HepG2 (cell line): ENCODE measurements around the gene DFFA. TPM values are rescaled to one million over a fixed set of nuclear protein-coding genes. Genes with fewer than 3 reads are reported as not detected.

Experiments
- ATAC-seq: fragments of 200-7000 bp; cut with Tn5 transposase; 3 replicates; pipeline ENCODE4 v1.9.1; 2020; ENCODE audit warnings: mild to moderate bottlenecking, moderate library complexity
- BruUV-seq: library from RNA; stranded (reverse); fragments of 400-500 nt; replicated peaks from 2 replicates; lab custom pipeline; 2021; lab: Mats Ljungman, UMichigan
- CTCF ChIA-PET: fragments of 300-600 bp; formaldehyde crosslinking; extraction: SDS; loops from one replicate; lab custom pipeline; 2021; ENCODE audit warnings: low total read pairs, inconsistent platforms, low intra/inter-chr PET ratio; lab: Yijun Ruan, JAX
- POLR2A ChIA-PET: fragments of 350-600 bp; sonication (Branson Sonifier 250); formaldehyde crosslinking; loops from one replicate; lab custom pipeline; 2020; ENCODE audit warnings: antibody characterized with exemption, inconsistent platforms; lab: Yijun Ruan, JAX
- DNase-seq: peaks from one replicate; pipeline ENCODE4 v3.0.0-alpha.2; 2015; ENCODE audit warnings: low spot score
- FAIRE-seq: peaks from 3 replicates; lab custom pipeline; 2011; peaks lifted over from hg19 to GRCh38; lab: Jason Lieb, UNC
- H2AFZ ChIP-seq: one replicate; pipeline ENCODE4 v1.6.1; 2011; ENCODE audit warnings: low read length, inconsistent platforms
- H3K27ac ChIP-seq: fragments of 300-600 bp; 3 replicates; pipeline ENCODE4 v1.8.0; 2011; ENCODE audit warnings: mixed run types, mild to moderate bottlenecking, mixed read lengths, low read length, inconsistent platforms; ENCODE audit not compliant: insufficient read depth; ENCODE audit errors: extremely low read length
- H3K27me3 ChIP-seq, 2 experiments: fragments of 200-600 bp in 1 of 2; 2 replicates in 1 of 2; 3 replicates in 1 of 2; pipeline versions ENCODE4 v1.6.0 to v1.8.0; 2011; ENCODE audit warnings: low read length in 2 of 2, mild to moderate bottlenecking in 2 of 2, moderate library complexity in 2 of 2, inconsistent platforms in 1 of 2; ENCODE audit not compliant: insufficient read depth in 2 of 2, control insufficient read depth in 1 of 2
- H3K36me3 ChIP-seq, 2 experiments: fragments of 200-600 bp in 1 of 2; replicated peaks in 1 of 2; 2 replicates in 1 of 2; 3 replicates in 1 of 2; pipeline versions ENCODE4 v1.5.1 to v1.8.0; 2011; ENCODE audit warnings: low read length in 2 of 2, inconsistent platforms in 1 of 2; ENCODE audit not compliant: insufficient read depth in 2 of 2, control insufficient read depth in 1 of 2
- H3K4me1 ChIP-seq: 2 replicates; pipeline ENCODE4 v1.5.1; 2012; ENCODE audit warnings: low read length, inconsistent platforms; ENCODE audit not compliant: insufficient read depth
- H3K4me2 ChIP-seq: 2 replicates; pipeline ENCODE4 v1.6.0; 2011; ENCODE audit warnings: low read depth, low read length, inconsistent platforms
- H3K4me3 ChIP-seq, 3 experiments: fragments of 200-600 bp in 1 of 3; sonication (generic), shearing (Covaris generic) in 1 of 3; replicated peaks in 1 of 3; 2 replicates each; pipeline ENCODE4 v1.5.1; 2011 to 2016; ENCODE audit warnings: low read length in 3 of 3, inconsistent platforms in 2 of 3, low read depth in 2 of 3, mild to moderate bottlenecking in 2 of 3, control low read depth in 1 of 3, mixed read lengths in 1 of 3; ENCODE audit not compliant: insufficient read depth in 1 of 3
- H3K79me2 ChIP-seq: one replicate; pipeline ENCODE4 v1.6.1; 2011; ENCODE audit warnings: low read length, inconsistent platforms; ENCODE audit not compliant: insufficient read depth
- H3K9ac ChIP-seq: 2 replicates; pipeline ENCODE4 v1.6.0; 2011; ENCODE audit warnings: mild to moderate bottlenecking, low read depth, low read length, inconsistent platforms; ENCODE audit not compliant: insufficient read depth
- H3K9me3 ChIP-seq: 2 replicates; pipeline ENCODE4 v1.5.1; 2012; ENCODE audit warnings: mild to moderate bottlenecking, low read length
- H4K20me1 ChIP-seq: 2 replicates; pipeline ENCODE4 v1.6.0; 2011; ENCODE audit warnings: inconsistent platforms, mild to moderate bottlenecking, low read length, moderate library complexity; ENCODE audit not compliant: insufficient read depth
- CAMTA2 ChIP-seq: sonication (generic); formaldehyde crosslinking; IDR thresholded peaks from 2 replicates; pipeline ENCODE4 v1.4.0; 2020; ENCODE audit warnings: mild to moderate bottlenecking, missing genetic modification reagents, borderline replicate concordance
- CHD2 ChIP-seq: IDR thresholded peaks from 2 replicates; pipeline ENCODE4 v1.6.1; 2011; ENCODE audit warnings: low read depth, low read length, improper control_type of control experiment
- EZH2 ChIP-seq: conservative IDR thresholded peaks from 2 replicates; pipeline ENCODE4 v1.6.1; 2012; ENCODE audit warnings: mild to moderate bottlenecking, low read depth, low read length, moderate library complexity
- FIP1L1 ChIP-seq: fragments of 200-400 bp; formaldehyde crosslinking; IDR thresholded peaks from 2 replicates; pipeline ENCODE4 v1.6.1; 2018; ENCODE audit warnings: low read depth, mild to moderate bottlenecking, low read length, moderate library complexity, borderline replicate concordance; ENCODE audit not compliant: insufficient read depth
- FOXK2 ChIP-seq: fragments of 450-650 bp; IDR thresholded peaks from 2 replicates; pipeline ENCODE4 v1.6.1; 2016
- HNF4A ChIP-seq: sonication (generic); formaldehyde crosslinking; IDR thresholded peaks from 2 replicates; pipeline ENCODE4 v1.4.0; 2020; ENCODE audit warnings: missing genetic modification reagents
- KDM5A ChIP-seq: fragments of 200-600 bp; sonication (generic); IDR thresholded peaks from 2 replicates; pipeline ENCODE4 v1.7.0; 2018; ENCODE audit warnings: antibody characterized with exemption, mild to moderate bottlenecking, low read length, borderline replicate concordance
- MTF2 ChIP-seq: sonication (generic); formaldehyde crosslinking; IDR thresholded peaks from 2 replicates; pipeline ENCODE4 v1.5.0; 2020; ENCODE audit warnings: missing genetic modification reagents, borderline replicate concordance
- SALL1 ChIP-seq: sonication (generic); formaldehyde crosslinking; IDR thresholded peaks from 2 replicates; pipeline ENCODE4 v1.8.0; 2022; ENCODE audit warnings: mild to moderate bottlenecking, missing genetic modification reagents
- WIZ ChIP-seq: sonication (generic); formaldehyde crosslinking; IDR thresholded peaks from 2 replicates; pipeline ENCODE4 v1.5.1; 2020; ENCODE audit warnings: mild to moderate bottlenecking, missing genetic modification reagents
- ZNF12 ChIP-seq: sonication (generic); formaldehyde crosslinking; IDR thresholded peaks from 2 replicates; pipeline ENCODE4 v1.5.0; 2020; ENCODE audit warnings: missing genetic modification reagents
- ZNF17 ChIP-seq: sonication (generic); formaldehyde crosslinking; IDR thresholded peaks from 2 replicates; pipeline ENCODE4 v1.5.0; 2020; ENCODE audit warnings: mild to moderate bottlenecking, missing genetic modification reagents
- ZNF761 ChIP-seq: sonication (generic); formaldehyde crosslinking; conservative IDR thresholded peaks from 2 replicates; pipeline ENCODE4 v1.4.0; 2020; ENCODE audit warnings: mild to moderate bottlenecking, missing genetic modification reagents
- ZNF839 ChIP-seq: sonication (generic); formaldehyde crosslinking; IDR thresholded peaks from 2 replicates; pipeline ENCODE4 v1.4.0; 2020; ENCODE audit warnings: missing genetic modification reagents, mild to moderate bottlenecking, borderline replicate concordance
- WGBS: methylation state at CpG from one replicate; pipeline ENCODE4 v1.1.6; 2017; ENCODE audit warnings: low lambda C conversion rate; 5-methylcytosine and 5-hydroxymethylcytosine counted together
- in situ Hi-C: cut with HindIII; loops from 2 replicates; pipeline ENCODE4 v1.10.0; 2017; ENCODE audit warnings: low pct_unique_long_range_greater_than_20kb; ENCODE audit not compliant: extremely low pct_ligation_motif_present
- intact Hi-C: fragments of 100-400 bp; cut with micrococcal nuclease; formaldehyde crosslinking; loops from one replicate; pipeline ENCODE4 v1.10.0; 2022; ENCODE audit not compliant: unreplicated experiment
- polyA plus RNA-seq, 8 experiments: library from polyadenylated mRNA; depleted of rRNA in 3 of 8; stranded (reverse) in 7 of 8; unstranded in 1 of 8; fragments of >200 nt; fragmentation: Illumina TruSeq in 4 of 8; extraction: Trizol in 4 of 8; gene quantifications; 2 replicates each; pipeline versions ENCODE4 v1.2.1 to v1.2.3, GENCODE V29; 2011 to 2016; ENCODE audit warnings: low read depth in 4 of 8, missing spikeins in 1 of 8, mixed read lengths in 1 of 8; ENCODE audit not compliant: insufficient read depth in 1 of 8
- total RNA-seq, 5 experiments: library from RNA; depleted of rRNA; stranded (reverse); fragments of >200 nt; fragmentation: Illumina TruSeq; extraction: Trizol; gene quantifications; 2 replicates each; pipeline ENCODE4 v1.2.3, GENCODE V29; 2016; ENCODE audit warnings: low read depth in 1 of 5
- TF ChIP-seq, protein P1 (sequence below): sonication (generic); formaldehyde crosslinking; conservative IDR thresholded peaks from 2 replicates; pipeline ENCODE4 v1.8.0; 2022; ENCODE audit warnings: missing genetic modification reagents
- TF ChIP-seq, protein P2 (sequence below): sonication (generic); formaldehyde crosslinking; IDR thresholded peaks from 2 replicates; pipeline ENCODE4 v1.5.1; 2020; ENCODE audit warnings: missing genetic modification reagents, mild to moderate bottlenecking, borderline replicate concordance

The DFFA gene
- total and polyA plus RNA-seq, 2 of the 13 experiments (the other 11 are each of a cell fraction or from before 2014, with no cell fraction given): 16.5 to 33.9 TPM

DNA sequence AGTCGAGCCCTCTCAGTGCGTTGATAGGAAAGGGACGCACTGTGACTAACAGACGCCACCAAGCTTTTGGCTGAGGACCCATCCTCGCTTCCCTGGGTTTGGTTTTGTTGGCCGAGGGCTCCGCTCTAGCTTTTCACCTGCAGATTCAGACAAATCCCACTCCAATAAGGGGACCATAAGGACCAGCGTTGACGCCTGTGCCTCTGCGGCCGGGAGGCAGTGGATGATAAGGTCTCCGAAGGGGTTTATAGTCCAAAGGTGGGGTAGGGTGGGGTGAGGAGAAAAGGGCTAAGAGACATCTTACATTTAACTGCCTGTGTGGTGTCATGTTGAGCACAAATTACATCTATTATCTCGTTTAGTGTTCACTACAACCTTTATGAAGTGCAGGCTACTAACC lies 3.2 kb upstream of the DFFA start:
- H3K27ac ChIP-seq: peak overlapping the region; percentile 71
- H3K79me2 ChIP-seq: peaks cover 51% of the 10 kb centered on the region
- H3K4me1 ChIP-seq: peaks cover 45% of the 10 kb centered on the region
- DNase-seq: no peak
- no peak for ATAC-seq
- H4K20me1 ChIP-seq: no peaks in the 10 kb centered on the region
- CTCF ChIA-PET: interaction anchor here (1.1 kb wide), 1 partner anchor 45 kb away, joined by 3 read pairs; the partner anchor contains the start of gene CENPS
- TF ChIP-seq FOXK2 (no peak), SALL1 (0 out of 2 replicates have a peak, but pooled peaks have one; percentile 5), ZNF761 (CRISPR knock-in tag) (no peak), KDM5A (peak; percentile 31; the same call in 1 of the 2 replicates), CHD2 (no peak), CAMTA2 (CRISPR knock-in tag) (no peak), ZNF12 (0 out of 2 replicates have a peak, but pooled peaks have one; percentile 38), EZH2 (no peak), MTF2 (CRISPR knock-in tag) (no peak), ZNF17 (CRISPR knock-in tag) (no peak), WIZ (CRISPR knock-in tag) (no peak), FIP1L1 (no peak), HNF4A (CRISPR knock-in tag) (0 out of 2 replicates have a peak, but pooled peaks have one; percentile 9), ZNF839 (CRISPR knock-in tag) (no peak)
- TF ChIP-seq, protein P1, sequence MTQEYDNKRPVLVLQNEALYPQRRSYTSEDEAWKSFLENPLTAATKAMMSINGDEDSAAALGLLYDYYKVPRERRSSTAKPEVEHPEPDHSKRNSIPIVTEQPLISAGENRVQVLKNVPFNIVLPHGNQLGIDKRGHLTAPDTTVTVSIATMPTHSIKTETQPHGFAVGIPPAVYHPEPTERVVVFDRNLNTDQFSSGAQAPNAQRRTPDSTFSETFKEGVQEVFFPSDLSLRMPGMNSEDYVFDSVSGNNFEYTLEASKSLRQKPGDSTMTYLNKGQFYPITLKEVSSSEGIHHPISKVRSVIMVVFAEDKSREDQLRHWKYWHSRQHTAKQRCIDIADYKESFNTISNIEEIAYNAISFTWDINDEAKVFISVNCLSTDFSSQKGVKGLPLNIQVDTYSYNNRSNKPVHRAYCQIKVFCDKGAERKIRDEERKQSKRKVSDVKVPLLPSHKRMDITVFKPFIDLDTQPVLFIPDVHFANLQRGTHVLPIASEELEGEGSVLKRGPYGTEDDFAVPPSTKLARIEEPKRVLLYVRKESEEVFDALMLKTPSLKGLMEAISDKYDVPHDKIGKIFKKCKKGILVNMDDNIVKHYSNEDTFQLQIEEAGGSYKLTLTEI (CRISPR knock-in tag): no peak
- TF ChIP-seq, protein P2, sequence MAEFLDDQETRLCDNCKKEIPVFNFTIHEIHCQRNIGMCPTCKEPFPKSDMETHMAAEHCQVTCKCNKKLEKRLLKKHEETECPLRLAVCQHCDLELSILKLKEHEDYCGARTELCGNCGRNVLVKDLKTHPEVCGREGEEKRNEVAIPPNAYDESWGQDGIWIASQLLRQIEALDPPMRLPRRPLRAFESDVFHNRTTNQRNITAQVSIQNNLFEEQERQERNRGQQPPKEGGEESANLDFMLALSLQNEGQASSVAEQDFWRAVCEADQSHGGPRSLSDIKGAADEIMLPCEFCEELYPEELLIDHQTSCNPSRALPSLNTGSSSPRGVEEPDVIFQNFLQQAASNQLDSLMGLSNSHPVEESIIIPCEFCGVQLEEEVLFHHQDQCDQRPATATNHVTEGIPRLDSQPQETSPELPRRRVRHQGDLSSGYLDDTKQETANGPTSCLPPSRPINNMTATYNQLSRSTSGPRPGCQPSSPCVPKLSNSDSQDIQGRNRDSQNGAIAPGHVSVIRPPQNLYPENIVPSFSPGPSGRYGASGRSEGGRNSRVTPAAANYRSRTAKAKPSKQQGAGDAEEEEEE (CRISPR knock-in tag): no peak
- in situ Hi-C loops: loop anchor here (10.0 kb wide), 1 partner anchor 91 kb away; no protein-coding TSS in a partner anchor
- intact Hi-C loops: loop anchor here (1.0 kb wide), 1 partner anchor 19 kb away; no protein-coding TSS in a partner anchor
- H3K9me3 ChIP-seq: no peaks in the 10 kb centered on the region
- WGBS: 0% methylated on average over 5 of the region's 13 CpGs
- POLR2A ChIA-PET: interaction anchor here (0.6 kb wide), 2 partner anchors 16 to 1103 kb away, joined by 3 read pairs; no protein-coding TSS in a partner anchor
- 0 out of 5 replicates have a peak, but pooled peaks cover 2 to 4% of the 10 kb centered on the region in 2 experiments for H3K36me3 ChIP-seq
- FAIRE-seq: no peak
- H3K4me3 ChIP-seq: peak overlapping the region; percentile 88 to 93 (median 88)
- no peak overlapping the region for H2AFZ ChIP-seq
- no peaks in the 10 kb centered on the region; a peak in 1 of 5 replicates for H3K27me3 ChIP-seq
- peak overlapping the region; percentile 78 for H3K9ac ChIP-seq
- peak overlapping the region; percentile 89 for H3K4me2 ChIP-seq
- BruUV-seq: no TSS peak
